SK-N-SH (cell line): ENCODE measurements around the gene CBLN3. TPM values are rescaled to one million over a fixed set of nuclear protein-coding genes. Genes with fewer than 3 reads are reported as not detected.
A peak's percentile ranks its signal among the peaks of the same experiment; 100 is the strongest.

ENCODE experiments used
- CTCF ChIA-PET: fragments of 300-600, 350-600 bp; formaldehyde crosslinking; extraction: SDS; loops from one replicate; lab custom pipeline; 2021; lab: Yijun Ruan, JAX
- POLR2A ChIA-PET: fragments of 350-600 bp; sonication (Branson Sonifier 250); formaldehyde crosslinking; extraction: SDS; loops from one replicate; lab custom pipeline; 2020; ENCODE audit warnings: antibody characterized with exemption, inconsistent platforms; lab: Yijun Ruan, JAX
- DNase-seq: peaks from one replicate; pipeline ENCODE4 v3.0.0; 2012
- H2AFZ ChIP-seq: fragments of 200-600 bp; sonication (generic); 2 replicates; pipeline ENCODE4 v1.8.1; 2016; ENCODE audit warnings: antibody characterized with exemption, mild to moderate bottlenecking, low read depth
- H3F3A ChIP-seq: fragments of 200-600 bp; sonication (generic); replicated peaks from 2 replicates; pipeline ENCODE3; 2016; ENCODE audit warnings: antibody characterized with exemption, mild to moderate bottlenecking; ENCODE audit not compliant: insufficient read depth
- H3K27ac ChIP-seq, 2 experiments: fragments of 200-500 bp in 1 of 2; fragments of 200-600 bp in 1 of 2; sonication (Bioruptor generic) in 1 of 2; sonication (generic), shearing (Covaris generic) in 1 of 2; 2 replicates each; pipeline versions ENCODE4 v1.5.1 to v1.6.1; 2014 to 2016; ENCODE audit warnings: low read depth in 2 of 2, inconsistent platforms in 1 of 2, low read length in 1 of 2, mild to moderate bottlenecking in 1 of 2, mixed read lengths in 1 of 2
- H3K27me3 ChIP-seq: fragments of 200-600 bp; sonication (generic), shearing (Covaris generic); 2 replicates; pipeline ENCODE4 v1.6.1; 2016; ENCODE audit warnings: mixed run types; ENCODE audit not compliant: insufficient read depth
- H3K36me3 ChIP-seq, 2 experiments: fragments of 200-500 bp in 1 of 2; fragments of 200-600 bp in 1 of 2; sonication (Bioruptor generic) in 1 of 2; sonication (generic) in 1 of 2; replicated peaks in 1 of 2; 2 replicates each; pipeline versions ENCODE3 to v1.5.1; 2014 to 2016; ENCODE audit warnings: low read length in 1 of 2, mild to moderate bottlenecking in 1 of 2; ENCODE audit not compliant: insufficient read depth in 2 of 2, control insufficient read depth in 1 of 2
- H3K4me1 ChIP-seq, 2 experiments: fragments of 200-500 bp in 1 of 2; fragments of 200-600 bp in 1 of 2; sonication (Bioruptor generic) in 1 of 2; sonication (generic), shearing (Covaris generic) in 1 of 2; 2 replicates each; pipeline versions ENCODE4 v1.5.1 to v1.6.1; 2014 to 2016; ENCODE audit warnings: low read depth in 1 of 2, low read length in 1 of 2, mixed run types in 1 of 2; ENCODE audit not compliant: insufficient read depth in 2 of 2, control insufficient read depth in 1 of 2
- H3K4me2 ChIP-seq: fragments of 200-600 bp; sonication (generic), shearing (Covaris generic); 2 replicates; pipeline ENCODE4 v1.6.1; 2017; ENCODE audit warnings: mixed run types
- H3K4me3 ChIP-seq, 2 experiments: fragments of 200-500 bp in 1 of 2; fragments of 200-600 bp in 1 of 2; sonication (Bioruptor generic) in 1 of 2; sonication (generic), shearing (Covaris generic) in 1 of 2; 2 replicates each; pipeline versions ENCODE4 v1.5.1 to v1.8.1; 2014 to 2016; ENCODE audit warnings: low read depth in 2 of 2, inconsistent platforms in 1 of 2, low read length in 1 of 2, mild to moderate bottlenecking in 1 of 2, mixed read lengths in 1 of 2, moderate library complexity in 1 of 2
- H3K79me2 ChIP-seq: fragments of 200-600 bp; sonication (generic); 2 replicates; pipeline ENCODE4 v1.8.1; 2017; ENCODE audit warnings: mild to moderate bottlenecking; ENCODE audit not compliant: insufficient read depth
- H3K9ac ChIP-seq: fragments of 200-600 bp; sonication (generic); 2 replicates; pipeline ENCODE4 v1.6.1; 2017; ENCODE audit warnings: mixed run types
- H3K9me2 ChIP-seq: fragments of 200-600 bp; sonication (generic); 2 replicates; pipeline ENCODE4 v1.6.1; 2017; ENCODE audit warnings: mixed run types
- H3K9me3 ChIP-seq: fragments of 200-600 bp; sonication (generic); 2 replicates; pipeline ENCODE4 v1.6.1; 2017; ENCODE audit warnings: mixed run types, mild to moderate bottlenecking, moderate library complexity
- H4K20me1 ChIP-seq: fragments of 200-600 bp; sonication (generic); 2 replicates; pipeline ENCODE4 v1.6.1; 2017; ENCODE audit warnings: mild to moderate bottlenecking, mixed run types; ENCODE audit not compliant: insufficient read depth
- CHD2 ChIP-seq: fragments of 150-350 bp; IDR thresholded peaks from 2 replicates; pipeline ENCODE4 v1.6.1; 2018; ENCODE audit warnings: low read length; ENCODE audit not compliant: partially characterized antibody
- EP300 ChIP-seq, 2 experiments: IDR thresholded peaks; 2 replicates each; pipeline versions ENCODE4 v1.4.0 to v1.6.1; 2012; ENCODE audit warnings: borderline replicate concordance in 1 of 2, low read depth in 1 of 2, low read length in 1 of 2
- EZH2phosphoT487 ChIP-seq: fragments of 200-600 bp; sonication (generic); IDR thresholded peaks from 2 replicates; pipeline ENCODE4 v1.6.1; 2017; ENCODE audit warnings: low read depth, mixed run types, mild to moderate bottlenecking, antibody characterized with exemption, moderate library complexity, borderline replicate concordance
- FOSL2 ChIP-seq: IDR thresholded peaks from 2 replicates; pipeline ENCODE4 v1.4.0; 2012; ENCODE audit warnings: low read depth, mild to moderate bottlenecking, moderate library complexity, borderline replicate concordance
- FOXM1 ChIP-seq: IDR thresholded peaks from 2 replicates; pipeline ENCODE4 v1.4.0; 2012; ENCODE audit warnings: low read depth, mild to moderate bottlenecking
- GATA2 ChIP-seq: sonication (generic); formaldehyde crosslinking; IDR thresholded peaks from 2 replicates; pipeline ENCODE4 v1.5.0; 2020; ENCODE audit warnings: mild to moderate bottlenecking, missing genetic modification reagents
- IRF3 ChIP-seq: fragments of 150-350 bp; IDR thresholded peaks from 2 replicates; pipeline ENCODE4 v1.6.1; 2016; ENCODE audit warnings: mild to moderate bottlenecking, low read depth, low read length
- MXI1 ChIP-seq: IDR thresholded peaks from 2 replicates; pipeline ENCODE4 v1.6.1; 2012; ENCODE audit warnings: mild to moderate bottlenecking, low read depth, low read length, improper control_type of control experiment
- NRF1 ChIP-seq: IDR thresholded peaks from 2 replicates; pipeline ENCODE4 v1.6.1; 2012; ENCODE audit warnings: low read depth, mild to moderate bottlenecking, low read length
- PBX3 ChIP-seq: IDR thresholded peaks from 2 replicates; pipeline ENCODE4; 2012
- POLR2AphosphoS5 ChIP-seq: IDR thresholded peaks from 2 replicates; pipeline ENCODE4 v1.6.1; 2012; ENCODE audit warnings: low read depth, low read length
- RAD21 ChIP-seq: IDR thresholded peaks from 2 replicates; pipeline ENCODE4 v1.6.1; 2012; ENCODE audit warnings: mild to moderate bottlenecking, low read length
- SIN3A ChIP-seq: IDR thresholded peaks from 2 replicates; pipeline ENCODE4 v1.6.1; 2012; ENCODE audit warnings: low read depth, mild to moderate bottlenecking, low read length, moderate library complexity, borderline replicate concordance
- SMC3 ChIP-seq: IDR thresholded peaks from 2 replicates; pipeline ENCODE4 v1.6.1; 2012; ENCODE audit warnings: low read depth, low read length, improper control_type of control experiment
- TCF12 ChIP-seq: IDR thresholded peaks from 2 replicates; pipeline ENCODE4 v1.4.0; 2012
- USF1 ChIP-seq: IDR thresholded peaks from 2 replicates; pipeline ENCODE4 v1.4.0; 2012; ENCODE audit warnings: low read depth, borderline replicate concordance
- YY1 ChIP-seq: IDR thresholded peaks from 2 replicates; pipeline ENCODE4 v1.4.0; 2012; ENCODE audit warnings: low read depth, mild to moderate bottlenecking
- WGBS: methylation state at CpG from one replicate; pipeline ENCODE4 v1.1.6; 2017; ENCODE audit warnings: low lambda C conversion rate; 5-methylcytosine and 5-hydroxymethylcytosine counted together
- polyA plus RNA-seq, 3 experiments: library from polyadenylated mRNA; depleted of rRNA; stranded (reverse); fragments of >200 nt; gene quantifications; 2 replicates each; pipeline ENCODE4 v1.2.3, GENCODE V29; 2012
- TF ChIP-seq, protein P1 (sequence below): IDR thresholded peaks from 2 replicates; pipeline ENCODE4 v1.6.1; 2012; ENCODE audit warnings: mild to moderate bottlenecking, low read depth, low read length, moderate library complexity
- TF ChIP-seq, protein P2 (sequence below): IDR thresholded peaks from 2 replicates; pipeline ENCODE4 v1.4.0; 2012; ENCODE audit warnings: low read depth

CBLN3 gene
- polyA plus RNA-seq, 1 of the 3 experiments (the other 2 are of a cell fraction) = 1.8 TPM

GRCh38 chr14:24430682-24431568 is 1.5 kb upstream of the CBLN3 start:
- 23% methylated on average over 11 of the region's 19 CpGs for WGBS
- POLR2A ChIA-PET = interaction anchor here (0.5 to 3.9 kb wide), 12 partner anchors 12 to 1548 kb away, joined by 3 to 37 read pairs (median 4); partner anchors contain the start of genes NFATC4, NYNRIN and TINF2
- no peaks in the 10 kb centered on the region for H3K9me3 ChIP-seq
- H4K20me1 ChIP-seq = peaks cover 12% of the 10 kb centered on the region
- H3K4me2 ChIP-seq = peak overlapping the region; percentile 98
- TF ChIP-seq GATA2 (CRISPR knock-in tag) (no peak), EZH2phosphoT487 (no peak), POLR2AphosphoS5 (no peak), YY1 (no peak), CHD2 (no peak), SIN3A (no peak), FOSL2 (no peak), EP300 (IDR thresholded peaks at IDR 0.05; ENCODE audit: borderline replicate concordance in 1 of 2, low read depth in 1 of 2, low read length in 1 of 2) (no peak), SMC3 (no peak), NRF1 (no peak), PBX3 (no peak), RAD21 (no peak), IRF3 (no peak), FOXM1 (no peak), USF1 (no peak), TCF12 (no peak), MXI1 (no peak)
- TF ChIP-seq, protein P1, sequence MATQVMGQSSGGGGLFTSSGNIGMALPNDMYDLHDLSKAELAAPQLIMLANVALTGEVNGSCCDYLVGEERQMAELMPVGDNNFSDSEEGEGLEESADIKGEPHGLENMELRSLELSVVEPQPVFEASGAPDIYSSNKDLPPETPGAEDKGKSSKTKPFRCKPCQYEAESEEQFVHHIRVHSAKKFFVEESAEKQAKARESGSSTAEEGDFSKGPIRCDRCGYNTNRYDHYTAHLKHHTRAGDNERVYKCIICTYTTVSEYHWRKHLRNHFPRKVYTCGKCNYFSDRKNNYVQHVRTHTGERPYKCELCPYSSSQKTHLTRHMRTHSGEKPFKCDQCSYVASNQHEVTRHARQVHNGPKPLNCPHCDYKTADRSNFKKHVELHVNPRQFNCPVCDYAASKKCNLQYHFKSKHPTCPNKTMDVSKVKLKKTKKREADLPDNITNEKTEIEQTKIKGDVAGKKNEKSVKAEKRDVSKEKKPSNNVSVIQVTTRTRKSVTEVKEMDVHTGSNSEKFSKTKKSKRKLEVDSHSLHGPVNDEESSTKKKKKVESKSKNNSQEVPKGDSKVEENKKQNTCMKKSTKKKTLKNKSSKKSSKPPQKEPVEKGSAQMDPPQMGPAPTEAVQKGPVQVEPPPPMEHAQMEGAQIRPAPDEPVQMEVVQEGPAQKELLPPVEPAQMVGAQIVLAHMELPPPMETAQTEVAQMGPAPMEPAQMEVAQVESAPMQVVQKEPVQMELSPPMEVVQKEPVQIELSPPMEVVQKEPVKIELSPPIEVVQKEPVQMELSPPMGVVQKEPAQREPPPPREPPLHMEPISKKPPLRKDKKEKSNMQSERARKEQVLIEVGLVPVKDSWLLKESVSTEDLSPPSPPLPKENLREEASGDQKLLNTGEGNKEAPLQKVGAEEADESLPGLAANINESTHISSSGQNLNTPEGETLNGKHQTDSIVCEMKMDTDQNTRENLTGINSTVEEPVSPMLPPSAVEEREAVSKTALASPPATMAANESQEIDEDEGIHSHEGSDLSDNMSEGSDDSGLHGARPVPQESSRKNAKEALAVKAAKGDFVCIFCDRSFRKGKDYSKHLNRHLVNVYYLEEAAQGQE = no peak
- TF ChIP-seq, protein P2, sequence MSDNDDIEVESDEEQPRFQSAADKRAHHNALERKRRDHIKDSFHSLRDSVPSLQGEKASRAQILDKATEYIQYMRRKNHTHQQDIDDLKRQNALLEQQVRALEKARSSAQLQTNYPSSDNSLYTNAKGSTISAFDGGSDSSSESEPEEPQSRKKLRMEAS = no peak
- peak overlapping the region; percentile 95 for H3K9ac ChIP-seq
- peaks cover 17% of the 10 kb centered on the region for H3F3A ChIP-seq
- no peak for DNase-seq
- CTCF ChIA-PET = interaction anchor here (0.6 to 16.4 kb wide), 51 partner anchors 8 to 270 kb away, joined by 3 to 445 read pairs (median 5); partner anchors contain the start of genes ADCY4, CIDEB, IPO4 and IRF9
- peaks cover 26 to 29% of the 10 kb centered on the region in 2 experiments; a peak in 3 of 4 replicates for H3K4me1 ChIP-seq
- H3K27me3 ChIP-seq = no peaks in the 10 kb centered on the region
- no peaks in the 10 kb centered on the region for H3K9me2 ChIP-seq
- peak overlapping the region; percentile 79 to 83 for H3K27ac ChIP-seq
- peaks cover 22 to 23% of the 10 kb centered on the region in 2 experiments for H3K36me3 ChIP-seq
- no peak overlapping the region for H2AFZ ChIP-seq
- H3K79me2 ChIP-seq = peaks cover 31% of the 10 kb centered on the region
- H3K4me3 ChIP-seq = peak overlapping the region; percentile 71 to 87
